HG02610 (cell line): Measurements from ENCODE around the gene JAG1.
A peak's percentile ranks its signal among the peaks of the same experiment; 100 is the strongest.

Experiments used
- ATAC-seq: cut with Tn5 transposase; IDR thresholded peaks from one replicate; pipeline ENCODE4 v1.9.1; 2021; ENCODE audit warnings: mild to moderate bottlenecking, moderate library complexity; ENCODE audit not compliant: unreplicated experiment

JAG1 gene

DNA sequence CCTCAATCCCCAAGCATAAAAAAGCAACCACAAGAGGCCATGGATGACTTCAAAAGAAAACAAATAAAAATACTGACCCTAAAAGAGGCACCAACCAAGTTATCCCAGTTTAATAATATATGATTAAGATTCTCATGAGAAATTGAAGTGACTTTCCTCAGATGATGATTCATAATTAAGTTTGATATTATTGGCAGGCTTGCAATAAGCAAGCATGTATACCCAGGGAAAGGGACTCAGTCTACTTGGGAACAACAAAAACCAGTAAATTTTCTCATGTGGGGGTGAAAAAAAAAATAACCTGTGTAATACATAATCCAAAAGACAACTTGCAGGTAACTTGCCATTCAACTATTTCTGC lies 19.6 kb downstream of the JAG1 start:
- ATAC-seq = peak; percentile 5

DNA sequence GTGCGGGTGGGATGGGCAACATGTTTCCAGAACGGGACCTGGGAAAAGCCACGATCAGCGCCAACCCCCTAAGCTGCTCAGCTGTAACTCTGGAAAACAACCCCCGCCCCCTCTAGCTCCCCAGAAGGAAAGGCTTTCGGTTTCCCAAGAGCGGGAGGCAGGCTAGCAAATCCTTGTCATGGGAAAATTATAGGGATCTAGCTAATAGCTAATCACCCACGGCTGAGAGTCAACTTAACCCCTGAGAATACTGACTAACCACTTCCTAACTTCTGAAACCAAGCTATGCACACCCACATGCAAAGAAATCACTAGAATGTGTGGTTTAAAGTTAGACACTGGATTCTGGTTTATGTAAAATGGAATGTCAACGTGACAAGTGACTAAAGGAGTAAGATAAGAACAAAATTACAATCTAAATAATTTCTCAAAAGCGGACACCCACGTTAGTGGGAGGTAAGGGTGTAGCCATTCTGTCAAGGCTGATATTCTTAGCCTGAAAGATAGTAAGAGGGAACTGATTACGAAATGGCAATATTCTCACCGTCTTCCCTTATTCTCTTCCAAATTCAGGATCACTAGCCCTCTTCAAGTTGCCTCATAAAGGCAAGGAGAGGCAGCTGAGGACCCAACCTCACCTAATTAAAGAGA lies 20.1 kb downstream of the JAG1 start:
- peak; percentile 34 for ATAC-seq

DNA sequence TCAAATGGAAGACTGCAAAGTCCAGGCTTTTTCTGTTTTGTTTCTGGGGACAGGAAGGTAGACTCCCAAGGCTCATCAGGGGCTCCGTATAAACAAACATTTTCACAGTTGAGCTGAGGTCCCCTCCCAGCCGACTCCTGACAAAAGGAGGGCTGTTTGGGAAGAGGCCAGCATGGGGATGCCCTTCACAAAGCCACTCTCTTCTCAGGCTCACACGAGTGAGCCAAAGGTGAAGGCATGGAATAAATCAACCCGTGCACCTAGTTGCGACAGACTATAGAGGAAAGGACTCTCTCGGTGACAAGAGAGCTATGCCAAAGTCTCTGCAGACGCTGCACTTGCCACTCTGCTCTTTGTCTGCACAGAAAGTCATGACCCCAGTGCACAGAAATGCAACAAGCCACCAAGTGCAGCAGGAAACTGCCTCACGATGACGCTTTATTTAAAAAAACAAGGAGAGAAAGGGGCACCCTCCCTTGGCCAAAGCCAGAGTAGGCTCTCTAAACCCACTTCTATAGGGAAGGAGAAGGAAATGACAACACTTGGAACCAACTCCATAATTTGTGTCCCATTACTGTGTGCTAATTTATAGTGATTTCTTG lies 21.0 kb downstream of the JAG1 start:
- no peak for ATAC-seq

DNA sequence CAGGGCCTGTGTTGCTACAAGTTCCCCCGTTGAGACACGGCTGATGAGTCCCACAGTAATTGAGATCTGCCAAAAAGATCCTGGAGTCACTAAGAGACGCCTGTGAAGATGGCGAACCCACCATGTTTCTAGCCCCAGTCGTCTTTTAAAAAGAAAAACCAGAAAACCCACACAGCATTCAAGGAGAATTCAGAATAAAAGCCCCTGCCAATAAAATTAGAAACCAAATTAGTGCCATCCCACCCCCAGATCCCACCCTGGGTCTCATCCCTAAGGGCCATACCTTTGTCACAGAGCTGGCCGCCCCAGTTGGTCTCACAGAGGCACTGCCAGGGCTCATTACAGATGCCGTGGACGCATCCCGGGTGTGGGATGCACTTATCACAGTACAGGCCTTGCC lies 21.6 kb downstream of the JAG1 start:
- ATAC-seq = no peak

DNA sequence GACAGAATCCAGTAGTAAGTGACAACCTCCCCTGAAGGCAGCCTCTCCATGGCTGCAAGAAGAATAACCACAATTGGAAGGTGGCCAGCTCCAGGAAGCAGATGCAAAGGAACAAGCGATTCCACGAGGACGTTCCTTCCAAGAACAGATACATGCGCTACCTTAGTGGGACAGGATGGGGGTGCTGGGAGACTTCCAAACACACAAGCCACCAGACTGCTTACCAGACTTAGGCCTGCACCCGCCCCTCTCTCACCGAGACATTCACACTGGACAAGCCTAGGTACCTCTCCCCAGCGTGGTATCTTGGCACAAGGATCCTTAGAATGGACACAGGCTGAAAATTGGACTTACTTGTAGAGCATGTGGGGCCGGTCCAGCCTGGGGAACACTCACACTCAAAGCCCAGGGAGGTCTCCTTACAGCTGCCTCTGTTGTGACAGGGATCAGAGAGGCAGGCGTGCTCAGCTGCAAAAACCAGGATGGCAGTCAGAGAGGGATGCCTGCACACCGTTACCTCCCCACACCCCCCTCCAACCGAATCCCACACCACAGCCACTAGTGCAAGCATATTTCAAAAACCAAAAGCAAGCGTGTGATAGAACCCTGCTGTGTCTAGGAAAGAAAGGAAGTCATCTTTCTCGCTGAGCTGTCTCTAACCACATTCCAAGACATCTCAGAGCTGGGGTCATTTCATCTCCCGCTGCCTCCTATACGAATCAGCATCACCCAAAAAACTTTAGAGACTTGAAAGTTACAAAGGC lies 22.4 kb downstream of the JAG1 start:
- no peak for ATAC-seq

DNA sequence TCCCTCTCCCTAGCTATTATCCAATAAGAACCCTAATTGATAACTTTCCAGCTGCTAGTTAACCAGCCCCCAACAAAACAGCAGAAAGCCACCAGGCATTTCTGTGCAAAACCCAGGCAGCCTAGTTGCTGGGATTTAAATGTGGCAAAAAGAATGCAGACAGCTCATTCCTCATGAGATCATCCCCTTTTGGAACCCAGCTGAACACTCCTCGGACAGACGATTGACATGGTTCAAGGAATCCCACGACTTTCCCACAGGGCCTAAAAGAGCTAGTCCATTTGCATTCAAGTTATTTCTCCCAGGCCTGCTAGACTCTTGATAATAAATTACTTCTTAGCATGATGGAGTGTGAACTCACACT lies 24.0 kb downstream of the JAG1 start:
- ATAC-seq = no peak

DNA sequence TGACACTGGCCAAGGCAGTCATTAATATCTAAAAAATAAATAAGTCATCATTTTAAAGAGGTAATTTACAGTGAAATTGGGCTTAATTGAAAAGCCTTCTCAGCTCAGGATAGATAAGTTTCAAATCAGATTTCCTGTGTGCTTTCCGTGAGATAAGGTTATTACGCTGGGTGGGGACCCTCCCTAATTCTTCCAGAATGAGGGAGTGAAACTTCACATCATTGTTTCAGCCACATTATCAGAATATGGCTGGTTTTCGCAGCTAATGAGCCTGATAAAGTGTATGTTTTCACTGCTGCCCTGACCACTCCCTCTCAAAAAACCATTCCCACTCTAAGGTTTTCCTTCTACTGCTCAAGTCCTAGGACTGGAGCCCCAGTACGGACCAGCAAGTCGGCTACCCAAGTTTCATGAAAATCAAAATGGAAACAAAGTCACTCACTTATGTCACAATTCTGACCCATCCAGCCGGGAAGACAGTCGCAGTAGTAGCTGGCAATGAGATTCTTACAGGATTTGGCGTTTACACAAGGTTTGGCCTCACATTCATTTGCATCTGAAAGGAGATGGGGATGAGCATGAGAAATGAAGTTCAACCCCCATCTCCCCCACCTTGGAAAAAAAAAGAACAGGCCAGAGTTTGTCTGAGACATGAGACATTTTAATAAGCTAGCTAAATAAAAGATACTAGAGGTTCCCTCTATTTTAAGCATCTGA lies 24.6 kb downstream of the JAG1 start:
- no peak for ATAC-seq

DNA sequence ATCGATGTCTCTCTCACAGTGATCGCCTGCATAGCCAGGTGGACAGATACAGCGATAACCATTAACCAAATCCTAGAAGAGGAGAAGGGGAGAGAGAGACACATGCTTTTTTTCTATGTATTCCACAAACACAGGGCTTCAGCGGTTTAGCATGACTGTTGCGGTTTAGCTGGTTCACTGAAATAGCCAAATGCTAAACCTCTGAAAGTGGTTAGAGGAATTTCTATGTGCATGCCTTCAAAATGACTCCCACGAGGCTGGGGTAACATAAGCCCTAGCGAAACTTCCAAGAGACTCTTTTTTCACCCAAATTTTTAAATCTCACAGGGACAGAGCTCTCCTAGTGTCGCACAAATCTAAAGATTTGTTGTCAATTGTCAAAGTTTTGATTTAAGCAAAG lies 25.1 kb downstream of the JAG1 start:
- no peak for ATAC-seq

DNA sequence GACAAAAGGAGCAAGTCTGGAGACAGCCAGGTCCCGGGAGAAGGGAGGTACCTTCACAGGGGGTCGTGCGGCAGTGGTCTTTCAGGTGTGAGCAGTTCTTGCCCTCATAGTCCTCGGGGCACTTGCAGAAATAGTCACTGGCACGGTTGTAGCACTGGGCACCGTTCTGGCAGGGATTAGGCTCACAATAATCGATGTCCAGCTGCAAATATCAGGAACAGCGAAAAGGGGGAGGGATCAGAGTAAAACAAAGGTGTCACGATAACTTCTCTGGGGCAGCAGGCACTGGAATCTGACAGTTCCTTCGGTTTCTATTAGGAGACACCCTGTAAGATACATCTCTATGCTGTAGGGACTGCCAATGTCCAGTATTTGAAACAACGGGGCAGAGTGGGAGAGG lies 25.9 kb downstream of the JAG1 start:
- ATAC-seq = no peak

DNA sequence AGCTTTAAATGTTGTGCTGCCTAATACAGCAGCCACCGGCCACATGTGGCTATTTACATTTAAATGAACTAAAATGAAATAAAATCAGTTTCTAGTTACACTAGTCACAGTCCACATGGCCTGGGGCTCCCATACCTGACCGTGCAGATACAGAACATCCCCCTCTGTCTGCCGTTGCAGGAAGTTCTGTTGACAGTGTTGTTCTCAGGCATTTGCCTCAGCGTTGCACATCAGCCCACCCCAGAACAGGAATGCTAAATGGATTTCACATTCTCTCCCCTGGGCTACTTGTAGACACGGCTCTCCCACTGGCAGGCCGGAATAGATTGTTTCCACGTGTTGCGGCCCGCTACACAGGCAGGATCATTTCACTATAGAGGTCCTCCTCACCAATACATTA lies 26.3 kb downstream of the JAG1 start:
- ATAC-seq = no peak

DNA sequence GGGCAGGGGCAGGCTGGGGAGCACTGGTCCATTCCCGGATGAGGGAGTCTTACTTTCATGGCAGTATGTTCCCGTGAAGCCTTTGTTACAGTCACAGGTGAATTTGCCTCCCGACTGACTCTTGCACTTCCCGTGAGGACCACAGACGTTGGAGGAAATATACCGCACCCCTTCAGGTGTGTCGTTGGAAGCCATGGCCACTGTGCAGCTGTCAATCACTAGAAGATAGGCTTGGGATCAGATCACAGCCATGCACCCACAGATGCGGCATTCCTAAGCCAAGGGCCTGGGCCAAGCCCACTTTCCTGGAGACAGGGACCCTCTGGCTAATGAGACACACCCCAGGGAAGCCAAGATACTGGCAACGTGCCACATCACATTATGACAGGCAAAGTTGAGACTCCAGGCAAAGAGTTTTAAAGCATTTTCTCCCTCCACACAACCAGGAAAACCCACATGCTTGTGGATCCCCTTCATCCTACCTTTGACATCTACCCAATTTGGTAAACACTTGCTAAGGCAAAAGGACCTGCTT lies 26.8 kb downstream of the JAG1 start:
- no peak for ATAC-seq

DNA sequence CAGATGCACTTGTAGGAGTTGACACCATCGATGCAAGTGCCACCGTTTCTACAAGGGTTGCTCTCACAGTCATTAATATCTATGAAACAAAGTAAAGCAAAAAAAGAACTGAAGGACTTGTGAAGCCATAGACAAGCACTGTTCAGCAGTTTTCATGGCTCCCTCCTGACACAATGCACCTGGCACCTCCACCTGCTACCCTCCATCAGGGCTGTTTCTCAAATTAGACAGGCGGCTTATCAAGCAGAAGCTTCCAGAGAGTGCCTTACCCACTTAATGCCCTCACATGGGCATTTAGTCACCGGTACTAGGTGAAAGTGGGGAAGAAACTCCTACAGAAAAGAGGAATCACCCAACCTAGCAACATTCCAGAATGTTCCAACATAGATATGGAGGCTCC lies 27.8 kb downstream of the JAG1 start:
- no peak for ATAC-seq

DNA sequence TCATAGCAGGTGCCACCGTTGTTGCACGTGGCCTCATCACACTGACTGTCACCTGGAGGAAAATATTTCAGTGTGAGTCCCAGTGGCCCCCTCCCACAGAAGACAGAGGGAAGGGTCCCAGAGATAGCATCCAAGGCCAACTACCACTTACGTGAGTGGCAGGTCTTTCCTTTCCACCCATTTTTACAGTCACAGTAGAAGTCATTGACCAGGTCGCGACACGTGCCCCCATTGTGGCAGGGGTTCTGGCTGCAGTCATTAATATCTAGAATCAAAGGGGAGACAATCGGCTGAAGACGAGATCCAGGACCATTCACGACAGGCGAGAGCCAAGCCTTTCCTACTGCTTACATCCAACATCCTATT lies 28.6 kb downstream of the JAG1 start:
- no peak for ATAC-seq

DNA sequence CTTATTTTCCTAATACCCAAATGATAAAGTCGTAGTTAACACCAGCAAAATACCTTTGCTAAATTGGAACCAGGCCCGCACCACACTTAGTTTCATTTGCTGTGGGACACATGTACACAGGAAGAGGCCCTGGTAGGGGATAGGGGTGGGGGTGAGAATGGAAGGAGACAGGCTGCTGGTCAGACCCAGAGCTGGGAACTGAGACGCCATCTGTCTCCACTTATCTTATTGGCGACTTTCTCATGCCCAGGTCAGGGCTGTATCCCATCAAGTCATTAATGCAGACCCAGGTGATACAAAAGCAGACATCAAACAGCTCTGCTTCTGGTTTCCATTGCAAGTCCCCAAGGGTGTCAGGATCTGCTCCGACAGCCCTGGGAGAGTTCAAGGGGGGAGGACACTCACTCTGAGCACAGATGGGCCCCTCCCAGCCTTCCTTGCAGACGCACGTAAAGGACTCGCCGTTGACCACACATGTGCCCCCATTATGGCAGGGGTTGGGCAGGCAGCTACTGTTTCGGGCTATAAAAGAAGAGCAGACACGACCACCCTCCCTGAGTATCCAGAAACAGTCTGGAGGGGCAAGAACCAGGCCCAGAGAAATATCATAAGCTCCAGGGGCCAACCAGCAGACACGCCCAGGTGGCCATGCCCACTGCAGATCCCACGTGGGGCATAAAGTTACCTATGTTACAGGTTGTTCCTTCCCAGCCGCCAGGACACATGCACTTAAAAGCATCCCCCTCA lies 29.2 kb downstream of the JAG1 start:
- ATAC-seq = peak; percentile 62

DNA sequence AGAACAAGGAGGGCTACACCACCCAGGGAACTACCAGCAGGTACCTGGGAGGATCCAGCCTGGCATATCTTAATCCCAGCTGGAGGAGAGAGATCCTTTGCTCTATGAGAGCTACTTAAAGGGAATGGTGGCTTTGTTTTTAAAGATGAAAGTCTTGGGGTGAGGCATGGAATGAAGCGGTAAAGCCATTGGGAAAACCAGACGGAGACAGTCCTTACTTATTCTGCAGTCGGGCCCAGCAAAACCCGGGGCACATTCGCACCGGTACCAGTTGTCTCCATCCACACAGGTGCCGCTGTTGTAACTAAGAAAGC lies 30.3 kb downstream of the JAG1 start:
- ATAC-seq = no peak

DNA sequence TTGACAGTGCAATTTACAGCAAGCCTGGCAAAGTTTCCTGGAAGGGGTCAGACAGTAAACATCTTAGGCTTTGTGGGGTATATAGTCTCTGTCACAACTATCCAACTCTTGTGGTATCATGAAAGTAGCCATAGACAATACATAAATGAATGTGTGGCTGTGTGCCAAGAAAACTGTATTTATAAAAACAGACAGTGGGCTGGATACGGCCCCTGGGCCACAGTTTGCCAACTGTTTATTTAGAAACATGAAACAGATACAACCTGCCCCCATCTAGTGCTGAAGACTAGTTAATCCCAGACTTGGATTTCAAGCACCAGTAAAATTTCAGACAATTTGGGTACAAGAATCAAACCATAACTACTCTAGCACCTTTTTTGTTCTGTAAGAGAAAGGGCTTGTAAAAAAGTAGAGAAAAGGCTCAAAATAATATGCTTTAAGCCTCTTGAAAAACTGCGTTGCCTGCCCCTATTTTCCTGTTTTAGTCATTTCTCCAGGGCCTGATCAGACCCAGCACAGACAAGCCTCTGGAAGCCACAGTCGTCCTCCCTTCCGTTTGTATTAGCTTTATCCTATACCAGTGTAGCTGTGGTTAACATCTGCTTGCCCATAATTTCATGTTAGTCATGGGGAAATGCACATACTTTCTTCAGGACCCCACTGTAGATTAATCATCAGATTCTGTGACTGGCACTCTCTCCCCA lies 30.8 kb downstream of the JAG1 start:
- no peak for ATAC-seq

DNA sequence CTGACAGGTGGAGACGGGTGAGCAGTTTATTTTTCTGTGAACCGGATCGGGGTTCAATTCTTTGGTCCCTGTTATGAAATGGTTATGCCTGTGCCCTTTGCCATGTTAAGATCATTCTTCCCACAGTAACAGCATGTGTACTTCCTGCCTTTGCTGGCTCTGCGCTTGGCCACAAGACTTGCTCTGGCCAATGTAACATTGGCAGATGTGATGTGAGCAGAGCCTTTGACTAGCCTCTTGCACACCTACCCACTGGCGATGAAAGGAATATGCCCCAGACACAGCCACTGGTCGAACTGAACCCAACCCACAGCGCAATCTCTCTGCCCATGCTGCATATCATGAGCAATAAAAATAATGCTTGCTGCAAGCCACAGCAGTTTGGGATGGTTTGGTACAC lies 31.9 kb downstream of the JAG1 start:
- ATAC-seq = no peak

DNA sequence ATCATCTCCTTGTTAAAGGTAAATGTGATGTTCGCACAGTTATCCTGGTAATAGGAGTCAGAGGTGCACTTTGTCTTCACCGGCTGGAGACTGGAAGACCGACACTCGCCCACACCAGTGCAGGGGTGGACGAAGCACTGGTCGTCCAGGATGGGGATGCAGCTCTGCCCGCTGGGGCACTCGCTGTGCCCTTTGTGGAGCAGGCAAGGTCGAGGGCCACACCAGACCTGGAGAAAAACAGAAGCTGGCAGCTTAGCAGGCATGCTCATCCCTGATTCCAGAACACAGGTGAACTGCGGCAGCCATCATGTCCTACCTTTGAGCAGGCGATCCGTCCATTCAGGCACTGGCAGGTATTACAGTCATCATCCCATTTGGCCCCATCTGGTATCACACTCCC lies 32.3 kb downstream of the JAG1 start:
- ATAC-seq = no peak

DNA sequence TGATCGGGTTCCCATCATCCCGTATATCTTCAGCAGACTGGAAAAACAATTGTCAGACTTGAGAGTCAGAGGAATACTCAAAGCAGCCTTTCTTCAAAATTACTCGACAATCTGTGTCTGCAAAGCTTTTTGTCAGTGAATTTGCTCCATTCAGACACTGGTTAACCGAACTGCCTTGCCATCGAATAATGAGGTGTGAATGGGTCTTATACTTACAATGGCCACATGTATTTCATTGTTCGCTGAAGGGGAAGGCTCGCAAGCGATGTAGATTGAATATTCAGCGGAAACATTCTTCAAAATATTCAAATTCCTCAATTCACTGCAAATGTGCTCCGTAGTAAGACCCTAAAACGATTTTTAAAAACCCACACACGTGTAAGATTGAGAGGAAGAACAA lies 32.9 kb downstream of the JAG1 start:
- no peak for ATAC-seq

DNA sequence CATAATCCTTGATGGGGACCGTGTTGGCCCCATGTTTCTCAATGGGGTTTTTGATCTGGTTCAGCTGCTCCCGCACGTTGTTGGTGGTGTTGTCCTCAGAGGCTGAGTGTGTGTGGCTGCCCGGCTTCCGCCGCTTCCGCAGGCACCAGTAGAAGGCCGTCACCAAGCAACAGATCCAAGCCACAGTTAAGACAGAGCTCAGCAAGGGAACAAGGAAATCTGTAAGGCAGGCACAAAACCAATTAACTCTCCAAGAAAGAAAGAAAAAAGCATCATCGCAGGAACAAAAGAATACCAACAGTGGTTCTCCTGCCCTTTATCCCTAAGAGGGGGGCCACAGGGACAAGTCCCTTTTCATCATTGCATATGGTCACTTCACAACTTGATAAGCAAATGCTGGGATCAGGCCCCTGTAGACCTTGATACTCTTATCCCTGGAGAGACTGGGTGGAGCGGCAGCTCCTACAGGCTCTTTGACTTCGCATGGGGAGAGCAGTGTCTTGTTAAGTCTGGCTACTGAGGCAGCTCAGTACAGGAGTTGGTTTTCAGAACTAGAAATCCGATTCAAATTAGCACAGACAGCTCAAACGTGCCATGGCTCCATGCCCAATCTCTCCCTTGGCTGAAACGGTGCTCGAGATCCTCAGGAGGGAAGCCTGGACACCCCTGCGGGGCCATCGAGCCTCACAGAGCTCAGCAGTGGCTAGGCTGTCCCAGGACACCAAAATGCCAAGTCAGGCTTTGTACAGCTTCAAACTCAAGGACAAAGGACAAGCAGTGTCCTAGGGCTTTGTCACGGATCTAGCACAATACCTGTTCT lies 33.9 kb downstream of the JAG1 start:
- no peak for ATAC-seq
